Activated CD4-positive, alpha-beta T cell treated with anti-CD3 and anti-CD28 coated beads, Interleukin-2, Interleukin-4, amounts not matched to agents 100 ng/mL and 50 ng/mL, durations not matched to agents 16 hours and 8 hours (primary cell): ENCODE data around the gene ASPSCR1.
A peak's percentile ranks its signal among the peaks of the same experiment; 100 is the strongest.
"Not testable (repeated sequence)": the region's sequence is repeated elsewhere in the genome, so short reads cannot be mapped to it uniquely, and the experiment has no call there.

Source experiments
- DNase-seq: peaks from one replicate; pipeline ENCODE4 v3.0.0-alpha.2; 2020; ENCODE audit warnings: low spot score

Gene ASPSCR1

DNA sequence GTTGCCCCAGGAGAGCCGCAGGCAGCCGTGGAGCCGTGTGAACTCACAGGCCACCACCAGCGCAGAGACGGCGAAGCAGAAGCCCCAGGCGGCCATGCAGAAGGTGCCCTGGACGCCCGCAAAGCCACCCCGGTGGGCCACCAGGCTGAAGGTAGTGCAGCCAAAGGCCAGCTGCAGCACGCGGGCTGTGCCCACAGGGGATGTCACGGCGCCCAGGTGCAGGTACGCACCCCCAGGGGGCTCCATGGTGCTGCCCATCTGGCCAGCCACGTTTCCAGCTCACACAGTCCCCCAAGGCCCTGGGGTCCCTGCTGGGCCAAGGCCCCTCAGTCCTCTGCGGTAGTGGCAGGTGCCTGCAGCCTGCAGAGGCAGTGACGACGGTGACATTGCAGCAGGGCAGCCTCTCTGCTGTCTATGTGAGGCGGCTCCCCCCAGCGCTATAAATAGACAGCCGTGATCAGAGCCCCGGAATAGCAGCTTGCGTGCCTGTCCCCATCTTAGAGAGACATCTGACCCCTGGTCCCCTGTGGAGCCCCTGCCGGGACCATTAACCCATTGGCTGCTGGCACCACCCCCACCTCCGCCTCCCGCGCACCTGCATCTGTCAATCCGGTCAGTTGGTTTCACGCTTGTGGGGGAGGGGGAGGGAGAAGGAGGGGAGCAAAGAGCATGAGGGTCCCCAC is 35.8 kb upstream of the ASPSCR1 start:
- DNase-seq = no peak

- no peak for DNase-seq
Observed at GRCh38 chr17:81942167-81942553, 35.3 kb upstream of the ASPSCR1 start.

DNA sequence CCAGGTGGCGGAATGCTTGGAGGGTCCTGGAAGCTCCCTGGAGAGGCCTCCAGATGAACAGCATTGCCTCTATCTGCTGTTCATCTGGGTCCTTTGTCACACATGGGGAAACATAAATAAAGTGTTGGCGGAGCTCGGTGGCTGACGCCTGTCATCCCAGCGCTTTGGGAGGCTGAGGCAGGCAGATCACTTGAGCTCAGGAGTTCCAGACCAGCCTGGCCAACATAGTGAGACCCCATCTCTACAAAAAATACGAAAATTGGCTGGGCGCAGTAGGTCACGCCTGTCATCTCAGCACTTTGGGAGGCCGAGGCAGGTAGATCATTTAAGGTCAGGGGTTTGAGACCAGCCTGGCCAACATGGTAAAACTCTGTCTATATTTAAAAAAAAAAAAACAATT is 32.6 kb upstream of the ASPSCR1 start:
- no peak for DNase-seq

GRCh38 chr17:81947189-81947588 is 30.2 kb upstream of the ASPSCR1 start, which contains the start of gene MYADML2:
Gene MYADML2 (minus strand): TSS chr17:81947233. CDS start chr17:81941741, 5,492 bp downstream.
- DNase-seq = no peak

DNA sequence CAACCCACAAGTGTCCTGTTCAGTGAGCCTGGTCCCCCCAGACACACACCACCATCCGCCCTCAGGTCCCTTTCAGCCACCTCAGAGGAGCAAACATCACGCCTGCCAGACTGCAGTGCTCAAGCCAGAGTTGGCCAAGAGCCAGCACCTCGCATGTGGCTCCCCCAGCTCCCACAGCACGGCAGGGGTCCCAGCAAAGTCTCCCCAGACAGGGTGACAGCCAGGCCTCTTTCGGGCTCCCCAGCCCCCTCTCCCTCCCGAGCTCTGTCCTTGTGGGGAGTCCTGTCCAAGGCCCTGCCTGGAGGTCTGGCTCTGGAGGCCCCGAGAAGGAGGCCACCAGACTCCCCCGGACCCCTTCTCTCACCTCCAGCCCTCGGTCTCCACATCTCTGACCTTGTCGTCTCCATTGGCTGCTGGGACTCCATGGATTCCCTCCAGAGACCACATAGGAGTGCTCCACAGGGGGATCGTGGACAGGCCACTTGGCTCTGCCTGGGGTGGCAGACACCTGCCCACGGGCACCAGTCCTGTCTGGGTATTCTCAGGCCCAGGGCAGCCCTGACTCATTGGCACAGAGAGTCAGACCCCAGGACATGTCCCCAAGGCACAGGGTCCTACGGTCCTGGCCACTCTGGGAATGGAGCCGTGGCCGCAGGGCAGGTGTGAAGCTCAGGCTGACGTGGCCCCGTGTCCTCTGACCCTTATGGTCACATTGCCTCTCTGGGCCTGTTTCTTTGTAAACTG is 28.6 kb upstream of the ASPSCR1 start:
- DNase-seq = no peak

- no peak for DNase-seq
Observed at GRCh38 chr17:81950501-81950900, 26.9 kb upstream of the ASPSCR1 start.

DNA sequence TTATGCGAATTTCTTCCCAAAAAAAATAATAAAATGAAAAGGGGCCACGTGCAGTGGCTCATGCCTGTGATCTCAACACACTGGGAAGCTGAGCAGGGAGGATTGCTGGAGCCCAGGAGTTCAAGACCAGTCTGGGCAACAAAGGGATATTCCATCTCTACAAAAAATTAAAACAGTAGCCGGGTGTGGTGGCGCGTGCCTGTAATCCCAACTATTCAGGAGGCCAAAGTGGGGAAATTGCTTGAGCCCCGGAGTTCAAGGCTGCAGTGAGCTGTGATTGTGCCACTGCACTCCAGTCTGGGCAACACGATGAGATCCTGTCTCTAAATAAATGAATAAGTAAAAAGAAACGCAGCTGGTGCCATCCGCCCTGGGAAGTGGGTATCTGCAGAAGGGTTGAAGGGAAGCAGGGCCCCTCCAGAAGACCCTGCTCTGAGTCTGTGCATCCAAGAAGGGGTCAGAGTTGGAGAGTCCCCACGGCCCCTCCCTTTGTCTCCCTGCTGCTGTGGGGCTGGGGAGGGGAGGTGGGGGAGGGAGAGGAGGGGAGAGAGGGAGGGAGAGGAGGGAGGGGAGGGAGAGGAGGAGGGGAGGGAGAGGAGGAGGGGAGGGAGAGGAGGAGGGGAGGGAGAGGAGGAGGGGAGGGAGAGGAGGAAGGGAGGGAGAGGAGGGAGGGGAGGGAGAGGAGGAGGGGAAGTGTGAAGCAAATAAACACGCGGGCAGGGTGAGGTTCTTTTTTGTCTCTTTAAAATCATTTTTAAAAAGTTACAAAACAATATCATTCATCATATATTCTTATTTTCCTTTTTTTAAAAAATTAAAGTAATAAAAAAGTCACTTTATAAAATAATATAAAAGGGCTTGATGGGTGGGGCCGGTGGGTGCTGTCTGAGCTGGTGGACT is 25.4 kb upstream of the ASPSCR1 start:
- no peak for DNase-seq

GRCh38 chr17:81952792-81953228 is 24.6 kb upstream of the ASPSCR1 start:
- DNase-seq = no peak

- DNase-seq = not testable (repeated sequence)
Observed at GRCh38 chr17:81953443-81953842, 24.0 kb upstream of the ASPSCR1 start.

DNA sequence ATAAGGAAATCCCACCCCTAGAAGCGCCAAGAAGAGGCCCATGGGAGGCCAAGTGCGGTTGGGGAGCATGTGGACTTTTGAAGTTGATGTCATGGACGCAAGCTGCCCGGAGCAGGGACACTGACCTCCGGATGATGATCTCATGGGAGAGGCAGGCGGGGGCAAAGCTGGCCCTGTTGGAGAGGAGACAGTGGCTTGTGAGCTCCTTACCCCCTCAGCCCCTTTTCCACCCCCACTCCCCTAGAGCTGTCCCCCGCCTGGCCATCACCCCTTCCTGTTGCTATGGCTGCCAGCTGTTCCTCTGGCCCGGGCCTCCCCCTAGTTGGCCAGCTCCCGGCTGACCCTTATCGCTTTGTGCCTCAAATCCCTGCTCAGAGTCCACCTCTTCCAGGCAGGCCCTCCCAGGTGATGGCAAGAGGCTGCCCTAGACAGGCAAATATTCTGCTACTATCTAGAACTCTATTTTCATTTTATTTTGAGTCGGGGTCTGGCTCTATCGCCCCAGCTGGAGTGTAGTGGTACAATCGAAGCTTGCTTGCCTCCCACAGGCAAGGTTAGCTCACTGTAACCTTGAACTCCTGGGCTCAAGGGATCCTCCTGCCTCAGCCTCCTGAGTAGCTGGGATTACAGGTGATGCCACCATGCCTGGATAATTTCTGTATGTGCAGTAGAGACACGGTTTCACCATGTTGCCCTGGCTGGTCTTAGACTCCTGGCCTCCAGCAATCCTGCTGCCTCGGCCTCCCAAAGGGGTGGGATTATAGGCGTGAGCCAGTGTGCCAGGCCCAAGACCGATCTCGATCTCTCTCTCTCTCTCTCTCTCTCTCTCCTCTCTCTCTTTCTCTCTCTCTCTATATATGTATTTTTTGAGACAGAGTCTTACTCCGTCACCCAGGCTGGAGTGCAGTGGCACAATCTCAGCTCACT is 23.0 kb upstream of the ASPSCR1 start:
- DNase-seq = no peak

- no peak for DNase-seq
Observed at GRCh38 chr17:81955058-81955681, 22.3 kb upstream of the ASPSCR1 start.

DNA sequence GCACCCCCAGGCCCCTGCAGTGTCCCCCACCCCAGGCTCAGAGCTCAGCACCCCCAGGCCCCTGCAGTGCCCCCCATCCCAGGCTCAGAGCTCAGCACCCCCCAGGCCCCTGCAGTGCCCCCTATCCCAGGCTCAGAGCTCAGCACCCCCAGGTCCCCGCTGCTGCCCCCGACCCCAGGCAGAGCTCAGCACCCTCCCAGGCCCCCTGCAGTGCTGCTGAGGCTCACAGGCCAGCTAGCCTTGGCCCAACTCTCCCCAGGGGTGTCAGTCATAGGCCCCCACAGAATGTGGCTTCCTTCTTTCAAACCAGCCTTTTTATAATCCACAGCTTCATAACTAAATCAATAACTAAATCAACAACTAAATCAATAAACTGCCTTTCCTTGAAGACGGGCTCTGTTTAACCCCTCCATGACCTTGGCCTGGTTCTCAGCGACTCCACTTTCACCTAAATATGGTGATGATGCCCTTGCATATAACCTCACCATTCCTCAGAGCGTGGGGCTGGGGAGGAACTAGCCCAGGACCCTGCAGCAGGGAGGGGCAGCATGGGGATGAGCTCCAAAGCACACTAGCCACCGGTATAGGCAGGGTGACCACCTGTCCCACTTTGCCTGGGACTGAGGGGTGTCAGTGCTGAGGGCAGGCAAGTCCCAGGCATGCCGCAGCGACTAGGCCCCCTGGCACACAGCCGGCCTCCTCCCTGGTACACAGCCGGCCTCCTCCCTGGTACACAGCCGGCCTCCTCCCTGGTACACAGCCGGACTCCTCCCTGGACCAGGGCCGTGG is 21.5 kb upstream of the ASPSCR1 start:
- no peak for DNase-seq

- no peak for DNase-seq
Observed at GRCh38 chr17:81956607-81957589, 20.5 kb upstream of the ASPSCR1 start.

GRCh38 chr17:81957691-81958432 is 19.6 kb upstream of the ASPSCR1 start:
- DNase-seq = no peak

GRCh38 chr17:81958633-81959342 is 18.6 kb upstream of the ASPSCR1 start:
- no peak for DNase-seq

- DNase-seq = peak; percentile 56
Observed at GRCh38 chr17:81959362-81960129, 17.9 kb upstream of the ASPSCR1 start.
